GM18870 (cell line): ENCODE results near the gene TTC17.
"Not testable (repeated sequence)": the region's sequence is repeated elsewhere in the genome, so short reads cannot be mapped to it uniquely, and the experiment has no call there.

Source experiments
- ATAC-seq: cut with Tn5 transposase; IDR thresholded peaks from one replicate; pipeline ENCODE4 v1.9.1; 2021; ENCODE audit warnings: moderate library complexity; ENCODE audit not compliant: unreplicated experiment

TTC17 gene

GRCh38 chr11:43358801-43359421 lies at the start of gene TTC17:
TTC17 (plus strand) TSS chr11:43358920; CDS start chr11:43358955, 35 bp downstream.
- ATAC-seq = peak; percentile 83

GRCh38 chr11:43311791-43312607 lies 46.7 kb upstream of the TTC17 start, which contains the start of gene API5:
API5 (plus strand) TSS chr11:43311996; CDS start chr11:43312128, 132 bp downstream.
- ATAC-seq = peak; percentile 96

- ATAC-seq = no peak
These were observed 42.8 kb upstream of the TTC17 start for GRCh38 chr11:43315966-43316365.

GRCh38 chr11:43316451-43316850 lies 42.3 kb upstream of the TTC17 start:
- ATAC-seq = no peak

- no peak for ATAC-seq
These were observed 30.7 kb upstream of the TTC17 start for GRCh38 chr11:43327987-43328386.

GRCh38 chr11:43328482-43328881 lies 30.2 kb upstream of the TTC17 start:
- ATAC-seq = no peak

- no peak for ATAC-seq
These were observed 17.6 kb upstream of the TTC17 start for GRCh38 chr11:43341159-43341558.

GRCh38 chr11:43351426-43351825 lies 7.3 kb upstream of the TTC17 start:
- ATAC-seq = not testable (repeated sequence)

GRCh38 chr11:43354311-43354710 lies 4.4 kb upstream of the TTC17 start:
- ATAC-seq = no peak

- no peak for ATAC-seq
These were observed 2.4 kb upstream of the TTC17 start for GRCh38 chr11:43356336-43356735.

GRCh38 chr11:43358279-43358800 lies 380 bp upstream of the TTC17 start:
- ATAC-seq = no peak

GRCh38 chr11:43359422-43359818 lies 700 bp downstream of the TTC17 start:
- ATAC-seq = peak; percentile 42

- no peak for ATAC-seq
These were observed 1.8 kb downstream of the TTC17 start for GRCh38 chr11:43360361-43361032.

- no peak for ATAC-seq
These were observed 8.0 kb downstream of the TTC17 start for GRCh38 chr11:43366677-43367076.

GRCh38 chr11:43367382-43368178 lies 8.9 kb downstream of the TTC17 start:
- no peak for ATAC-seq

- no peak for ATAC-seq
These were observed 17.3 kb downstream of the TTC17 start for GRCh38 chr11:43376065-43376464.

GRCh38 chr11:43376594-43376993 lies 17.9 kb downstream of the TTC17 start:
- ATAC-seq = no peak

GRCh38 chr11:43377389-43377788 lies 18.7 kb downstream of the TTC17 start:
- no peak for ATAC-seq

- ATAC-seq = no peak
These were observed 20.2 kb downstream of the TTC17 start for GRCh38 chr11:43378897-43379296.

GRCh38 chr11:43381802-43382201 lies 23.1 kb downstream of the TTC17 start:
- no peak for ATAC-seq

- no peak for ATAC-seq
These were observed 23.9 kb downstream of the TTC17 start for GRCh38 chr11:43382614-43383013.
